Trophoblast cell (in vitro differentiated cells and primary cell): ENCODE data around the gene LRRC2.

Experiments used
- DNase-seq, 2 donors: peaks; one replicate each; pipeline ENCODE4 v3.0.0-alpha.2; 2016
- H2AFZ ChIP-seq: 2 replicates; pipeline ENCODE4 v1.6.1; 2013; ENCODE audit warnings: low read length, moderate library complexity, mild to moderate bottlenecking; ENCODE audit not compliant: insufficient read depth, poor library complexity
- H2AK5ac ChIP-seq: 2 replicates; pipeline ENCODE4 v1.6.1; 2013; ENCODE audit warnings: mild to moderate bottlenecking, low read length
- H2BK120ac ChIP-seq: 2 replicates; pipeline ENCODE4 v1.6.1; 2013; ENCODE audit warnings: low read length, mild to moderate bottlenecking, moderate library complexity; ENCODE audit not compliant: insufficient read depth, poor library complexity
- H2BK12ac ChIP-seq: 2 replicates; pipeline ENCODE4 v1.6.1; 2013; ENCODE audit warnings: mild to moderate bottlenecking, low read length, moderate library complexity
- H2BK5ac ChIP-seq: 2 replicates; pipeline ENCODE4 v1.6.1; 2013; ENCODE audit warnings: low read length, low read depth, moderate library complexity, mild to moderate bottlenecking; ENCODE audit not compliant: poor library complexity
- H3K14ac ChIP-seq: 2 replicates; pipeline ENCODE4 v1.6.1; 2013; ENCODE audit warnings: mild to moderate bottlenecking, low read length
- H3K18ac ChIP-seq: 2 replicates; pipeline ENCODE4 v1.6.1; 2013; ENCODE audit warnings: mild to moderate bottlenecking, low read length
- H3K23ac ChIP-seq: 2 replicates; pipeline ENCODE4 v1.6.1; 2013; ENCODE audit warnings: low read length
- H3K27ac ChIP-seq: 2 replicates; pipeline ENCODE4 v1.5.1; 2013; ENCODE audit warnings: low read depth, mild to moderate bottlenecking, inconsistent platforms, low read length, moderate library complexity
- H3K27me3 ChIP-seq: 2 replicates; pipeline ENCODE4 v1.6.1; 2013; ENCODE audit warnings: inconsistent platforms, mild to moderate bottlenecking, low read length, moderate library complexity; ENCODE audit not compliant: insufficient read depth
- H3K36me3 ChIP-seq, 2 experiments: 1 replicate in 1 of 2; 2 replicates in 1 of 2; pipeline ENCODE4 v1.6.1; 2013; ENCODE audit warnings: low read length in 2 of 2, mild to moderate bottlenecking in 2 of 2, moderate library complexity in 1 of 2; ENCODE audit not compliant: insufficient read depth in 2 of 2, control insufficient read depth in 1 of 2
- H3K4ac ChIP-seq: 2 replicates; pipeline ENCODE4 v1.6.1; 2013; ENCODE audit warnings: low read depth, mild to moderate bottlenecking, low read length, moderate library complexity
- H3K4me1 ChIP-seq, 2 experiments: 1 replicate in 1 of 2; 2 replicates in 1 of 2; pipeline ENCODE4 v1.6.1; 2013; ENCODE audit warnings: low read length in 2 of 2, mild to moderate bottlenecking in 2 of 2, moderate library complexity in 1 of 2; ENCODE audit not compliant: insufficient read depth in 2 of 2, control insufficient read depth in 1 of 2
- H3K4me2 ChIP-seq: 2 replicates; pipeline ENCODE4 v1.6.1; 2013; ENCODE audit warnings: inconsistent platforms, mild to moderate bottlenecking, low read length, moderate library complexity
- H3K4me3 ChIP-seq: 2 replicates; pipeline ENCODE4 v1.5.1; 2013; ENCODE audit warnings: mild to moderate bottlenecking, low read depth, low read length, inconsistent platforms
- H3K79me1 ChIP-seq: one replicate; pipeline ENCODE4 v1.6.1; 2013; ENCODE audit warnings: low read length
- H3K79me2 ChIP-seq: 2 replicates; pipeline ENCODE4 v1.6.1; 2013; ENCODE audit warnings: low read length, mild to moderate bottlenecking; ENCODE audit not compliant: control insufficient read depth, insufficient read depth, poor library complexity
- H3K9ac ChIP-seq: 2 replicates; pipeline ENCODE4 v1.6.1; 2013; ENCODE audit warnings: mild to moderate bottlenecking, low read length
- H3K9me3 ChIP-seq: 2 replicates; pipeline ENCODE4 v1.6.1; 2013; ENCODE audit warnings: low read depth, mild to moderate bottlenecking, control low read depth, inconsistent platforms, low read length; ENCODE audit not compliant: insufficient read depth
- H4K12ac ChIP-seq: 2 replicates; pipeline ENCODE4 v1.6.1; 2013; ENCODE audit warnings: low read depth, mild to moderate bottlenecking, low read length, moderate library complexity
- H4K8ac ChIP-seq: 2 replicates; pipeline ENCODE4 v1.6.1; 2013; ENCODE audit warnings: low read depth, mild to moderate bottlenecking, low read length, moderate library complexity
- H4K91ac ChIP-seq: one replicate; pipeline ENCODE4 v1.6.1; 2013; ENCODE audit warnings: low read depth, mild to moderate bottlenecking, low read length, moderate library complexity
- WGBS: extraction: QIAGEN DNeasy Blood & Tissue Kit; methylation state at CpG from one replicate; pipeline ENCODE4 v1.1.7; 2013; ENCODE audit warnings: missing lambda C conversion rate; ENCODE audit not compliant: insufficient read length, insufficient coverage; ENCODE audit errors: extremely low coverage; 5-methylcytosine and 5-hydroxymethylcytosine counted together

LRRC2 gene

DNA sequence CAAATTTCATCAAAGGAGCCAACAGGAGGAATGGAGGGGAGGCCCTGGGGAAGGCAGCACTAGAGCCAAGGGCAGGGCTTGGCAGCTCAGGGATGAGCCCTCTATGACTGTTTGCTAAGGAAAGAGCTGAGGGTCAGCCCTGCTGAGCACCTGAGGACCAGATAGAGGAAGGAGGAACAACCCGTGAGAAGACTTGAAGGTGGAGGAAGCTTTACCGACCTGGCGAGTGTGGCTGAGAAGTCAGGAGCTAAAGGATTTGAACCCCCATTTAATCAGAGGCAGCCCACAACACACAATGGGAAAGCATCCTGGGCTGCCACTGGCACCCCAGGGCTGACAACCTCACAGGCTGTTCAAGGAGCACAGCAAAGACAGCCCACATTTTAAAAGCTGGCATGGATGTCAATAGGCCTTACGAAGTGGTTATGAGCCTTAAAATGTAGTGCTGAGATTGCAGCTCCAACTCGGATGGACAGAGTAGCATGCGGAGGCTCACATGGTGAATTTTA, 20.7 kb upstream of the LRRC2 start:
- no peak overlapping the region for H3K4me3 ChIP-seq
- H3K36me3 ChIP-seq, result no peaks in the 10 kb centered on the region
- H4K12ac ChIP-seq, result no peak overlapping the region
- H2BK5ac ChIP-seq, result no peak overlapping the region
- no peak overlapping the region for H3K9ac ChIP-seq
- H3K4me1 ChIP-seq, result no peaks in the 10 kb centered on the region
- H3K14ac ChIP-seq, result no peak overlapping the region
- H3K27me3 ChIP-seq, result no peaks in the 10 kb centered on the region
- no peak overlapping the region for H2BK12ac ChIP-seq
- no peaks in the 10 kb centered on the region for H3K9me3 ChIP-seq
- no peak overlapping the region for H2AFZ ChIP-seq
- H3K18ac ChIP-seq, result no peak overlapping the region
- H2AK5ac ChIP-seq, result no peak overlapping the region
- H2BK120ac ChIP-seq, result no peak overlapping the region
- WGBS, result no CpG with 5 or more reads among the region's 6 CpGs
- DNase-seq, result no peak
- H4K8ac ChIP-seq, result no peak overlapping the region
- no peak overlapping the region for H3K23ac ChIP-seq
- no peak overlapping the region for H3K27ac ChIP-seq
- no peak overlapping the region for H4K91ac ChIP-seq
- no peaks in the 10 kb centered on the region for H3K79me2 ChIP-seq
- no peaks in the 10 kb centered on the region for H3K79me1 ChIP-seq
- no peak overlapping the region for H3K4me2 ChIP-seq
- no peak overlapping the region for H3K4ac ChIP-seq

DNA sequence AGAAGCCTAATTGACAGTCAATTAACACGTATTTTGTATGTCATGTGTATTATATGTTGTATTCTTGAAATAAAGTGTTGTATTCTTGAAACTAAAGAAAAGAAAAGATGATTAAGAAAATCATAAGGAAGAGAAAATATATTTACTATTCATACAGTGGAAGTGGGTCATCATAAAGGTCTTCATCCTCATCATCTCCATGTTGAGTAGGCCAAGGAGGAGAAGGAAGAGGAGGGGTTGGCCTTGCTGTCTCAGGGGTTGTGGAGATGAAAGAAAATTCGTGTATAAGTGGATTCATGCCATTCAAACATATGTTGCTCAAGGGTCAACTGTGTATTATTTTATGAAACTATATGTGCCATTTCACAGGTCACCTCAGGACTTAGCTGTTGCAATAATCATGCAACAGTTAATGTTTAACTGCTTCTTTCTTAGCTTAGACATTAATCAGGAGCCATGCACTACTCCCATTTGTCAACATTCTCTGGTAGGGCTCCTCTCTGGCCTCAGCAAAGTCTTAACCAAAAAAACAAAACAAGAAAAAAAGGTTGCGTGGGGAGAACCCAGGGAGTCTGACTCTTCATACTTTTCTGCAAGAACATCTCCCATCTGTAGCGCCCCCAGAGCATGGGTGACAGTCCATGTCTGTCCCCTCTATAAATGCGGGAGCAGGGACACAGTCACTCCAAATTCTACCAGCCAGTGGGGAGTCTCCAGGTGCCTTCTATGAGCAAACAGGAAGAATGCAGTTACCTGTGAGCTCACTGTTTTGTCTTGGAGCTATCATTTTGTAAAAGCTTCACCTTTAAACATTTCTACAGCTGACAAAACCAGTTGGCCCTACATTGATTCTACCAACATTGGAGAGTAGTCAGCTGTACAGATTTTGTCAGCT, 19.9 kb upstream of the LRRC2 start:
- H3K4me2 ChIP-seq, result no peak overlapping the region
- H2AK5ac ChIP-seq, result no peak overlapping the region
- no peak overlapping the region for H2BK120ac ChIP-seq
- H3K79me2 ChIP-seq, result no peaks in the 10 kb centered on the region
- DNase-seq, result no peak
- H2AFZ ChIP-seq, result no peak overlapping the region
- no peak overlapping the region for H3K9ac ChIP-seq
- no CpG with 5 or more reads among the region's 5 CpGs for WGBS
- H3K9me3 ChIP-seq, result no peaks in the 10 kb centered on the region
- H3K27me3 ChIP-seq, result no peaks in the 10 kb centered on the region
- H3K4ac ChIP-seq, result no peak overlapping the region
- no peak overlapping the region for H4K12ac ChIP-seq
- H2BK12ac ChIP-seq, result no peak overlapping the region
- H3K4me3 ChIP-seq, result no peak overlapping the region
- no peaks in the 10 kb centered on the region for H3K36me3 ChIP-seq
- no peaks in the 10 kb centered on the region for H3K4me1 ChIP-seq
- no peak overlapping the region for H3K27ac ChIP-seq
- no peak overlapping the region for H3K23ac ChIP-seq
- H4K91ac ChIP-seq, result no peak overlapping the region
- H3K79me1 ChIP-seq, result no peaks in the 10 kb centered on the region
- no peak overlapping the region for H4K8ac ChIP-seq
- H3K14ac ChIP-seq, result no peak overlapping the region
- H3K18ac ChIP-seq, result no peak overlapping the region
- no peak overlapping the region for H2BK5ac ChIP-seq

DNA sequence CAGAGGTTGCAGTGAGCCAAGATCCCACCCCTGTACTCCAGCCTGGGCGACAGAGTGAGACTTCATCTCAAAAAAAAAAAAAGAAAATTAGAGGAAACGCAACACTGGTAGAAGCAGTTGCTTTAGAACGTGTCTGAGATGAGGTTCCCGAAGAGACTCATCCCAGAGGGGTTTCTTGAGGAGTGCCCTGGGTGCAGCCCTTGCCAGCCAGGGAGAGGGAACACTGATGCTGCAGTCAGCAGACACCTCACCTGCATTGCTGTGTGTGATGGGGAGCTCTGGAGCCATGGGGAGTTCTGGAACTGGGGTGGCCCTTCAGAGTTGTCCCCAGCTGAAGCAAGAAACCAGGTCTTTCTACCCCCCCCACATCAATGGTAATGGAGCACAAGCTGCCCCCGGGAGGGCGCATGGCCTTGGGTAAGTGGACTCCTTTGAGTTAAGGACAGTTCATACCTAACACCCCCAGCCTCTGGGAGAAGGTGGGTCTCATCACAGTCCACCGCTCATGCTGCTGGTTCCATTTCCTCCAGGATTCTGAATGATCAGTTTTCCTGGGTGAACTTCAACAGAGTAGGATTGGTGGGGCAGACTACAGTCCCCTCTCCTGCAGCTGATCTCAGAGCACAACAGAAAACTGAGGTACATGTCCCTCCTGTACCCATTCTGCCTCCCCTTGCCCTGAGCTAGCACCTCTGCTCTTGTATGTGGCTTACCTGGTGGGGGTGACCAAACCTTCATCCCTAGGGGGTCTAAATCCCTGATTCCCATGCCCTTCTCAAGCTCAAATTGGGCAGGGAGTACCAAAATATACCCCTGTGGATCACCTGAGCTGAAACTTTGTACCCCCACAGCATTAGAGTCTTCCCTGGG, 18.7 kb upstream of the LRRC2 start:
- no peaks in the 10 kb centered on the region for H3K36me3 ChIP-seq
- DNase-seq, result no peak
- no peak overlapping the region for H3K9ac ChIP-seq
- H2BK120ac ChIP-seq, result no peak overlapping the region
- H3K4ac ChIP-seq, result no peak overlapping the region
- no peak overlapping the region for H3K4me3 ChIP-seq
- no peak overlapping the region for H3K27ac ChIP-seq
- H3K9me3 ChIP-seq, result no peaks in the 10 kb centered on the region
- no peak overlapping the region for H3K14ac ChIP-seq
- H2AK5ac ChIP-seq, result no peak overlapping the region
- H2BK12ac ChIP-seq, result no peak overlapping the region
- no peak overlapping the region for H2BK5ac ChIP-seq
- no peak overlapping the region for H3K23ac ChIP-seq
- H3K79me1 ChIP-seq, result no peaks in the 10 kb centered on the region
- H3K4me1 ChIP-seq, result no peaks in the 10 kb centered on the region
- H2AFZ ChIP-seq, result no peak overlapping the region
- H3K79me2 ChIP-seq, result no peaks in the 10 kb centered on the region
- H3K4me2 ChIP-seq, result no peak overlapping the region
- no peak overlapping the region for H4K8ac ChIP-seq
- no peak overlapping the region for H4K91ac ChIP-seq
- no peak overlapping the region for H3K18ac ChIP-seq
- WGBS, result no CpG with 5 or more reads among the region's 7 CpGs
- H3K27me3 ChIP-seq, result no peaks in the 10 kb centered on the region
- H4K12ac ChIP-seq, result no peak overlapping the region

GRCh38 chr3:46580675-46581074, 14.6 kb upstream of the LRRC2 start:
- no peak overlapping the region for H3K9ac ChIP-seq
- no peak overlapping the region for H2AFZ ChIP-seq
- no peaks in the 10 kb centered on the region for H3K9me3 ChIP-seq
- DNase-seq, result no peak
- H4K12ac ChIP-seq, result no peak overlapping the region
- H3K79me1 ChIP-seq, result peaks cover 1% of the 10 kb centered on the region
- peaks cover 4 to 9% of the 10 kb centered on the region in 2 experiments for H3K4me1 ChIP-seq
- H2AK5ac ChIP-seq, result no peak overlapping the region
- H3K27me3 ChIP-seq, result peaks cover 6% of the 10 kb centered on the region
- no peak overlapping the region for H3K4ac ChIP-seq
- H3K27ac ChIP-seq, result no peak overlapping the region
- H3K4me3 ChIP-seq, result no peak overlapping the region
- no peak overlapping the region for H2BK12ac ChIP-seq
- no peaks in the 10 kb centered on the region for H3K79me2 ChIP-seq
- WGBS, result no CpG with 5 or more reads among the region's 1 CpG
- no peak overlapping the region for H4K91ac ChIP-seq
- no peak overlapping the region for H3K4me2 ChIP-seq
- no peak overlapping the region for H3K14ac ChIP-seq
- no peak overlapping the region for H2BK120ac ChIP-seq
- H2BK5ac ChIP-seq, result no peak overlapping the region
- H3K36me3 ChIP-seq, result no peaks in the 10 kb centered on the region
- no peak overlapping the region for H3K18ac ChIP-seq
- no peak overlapping the region for H3K23ac ChIP-seq
- no peak overlapping the region for H4K8ac ChIP-seq
